ENCODE results near the gene GSN.

DNA sequence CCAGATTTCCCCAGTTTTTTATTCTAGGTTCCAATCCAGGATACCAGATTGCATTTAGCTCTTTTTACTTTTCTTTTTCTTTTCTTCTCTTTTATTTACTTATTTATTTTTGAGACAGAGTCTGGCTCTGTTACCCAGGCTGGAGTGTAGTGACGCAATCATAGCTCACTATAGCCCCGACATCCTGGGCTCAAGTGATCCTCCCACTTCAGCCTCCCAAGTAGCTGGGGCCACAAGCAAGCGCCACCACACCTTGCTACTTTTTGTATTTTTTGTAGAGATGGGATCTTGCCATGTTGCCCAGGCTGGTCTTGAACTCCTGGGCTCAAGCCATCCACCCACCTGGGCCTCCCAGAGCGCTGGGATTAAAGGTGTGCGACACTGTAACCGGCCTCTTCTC lies 48.4 kb downstream of the GSN start:
- no peak for TF ChIP-seq POLR2AphosphoS5 (IDR thresholded peaks at IDR 0.05)
- TF ChIP-seq, protein P1, sequence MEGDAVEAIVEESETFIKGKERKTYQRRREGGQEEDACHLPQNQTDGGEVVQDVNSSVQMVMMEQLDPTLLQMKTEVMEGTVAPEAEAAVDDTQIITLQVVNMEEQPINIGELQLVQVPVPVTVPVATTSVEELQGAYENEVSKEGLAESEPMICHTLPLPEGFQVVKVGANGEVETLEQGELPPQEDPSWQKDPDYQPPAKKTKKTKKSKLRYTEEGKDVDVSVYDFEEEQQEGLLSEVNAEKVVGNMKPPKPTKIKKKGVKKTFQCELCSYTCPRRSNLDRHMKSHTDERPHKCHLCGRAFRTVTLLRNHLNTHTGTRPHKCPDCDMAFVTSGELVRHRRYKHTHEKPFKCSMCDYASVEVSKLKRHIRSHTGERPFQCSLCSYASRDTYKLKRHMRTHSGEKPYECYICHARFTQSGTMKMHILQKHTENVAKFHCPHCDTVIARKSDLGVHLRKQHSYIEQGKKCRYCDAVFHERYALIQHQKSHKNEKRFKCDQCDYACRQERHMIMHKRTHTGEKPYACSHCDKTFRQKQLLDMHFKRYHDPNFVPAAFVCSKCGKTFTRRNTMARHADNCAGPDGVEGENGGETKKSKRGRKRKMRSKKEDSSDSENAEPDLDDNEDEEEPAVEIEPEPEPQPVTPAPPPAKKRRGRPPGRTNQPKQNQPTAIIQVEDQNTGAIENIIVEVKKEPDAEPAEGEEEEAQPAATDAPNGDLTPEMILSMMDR (IDR thresholded peaks at IDR 0.05): no peak
- TF ChIP-seq POLR2A (IDR thresholded peaks at IDR 0.05): no peak

All from breast epithelium (tissue), 3 donors.